Epidermal melanocyte (primary cell): ENCODE results near the gene ZDHHC20.

Experiments used
- DNase-seq: peaks from one replicate; pipeline ENCODE4 v3.0.0; 2011; ENCODE audit warnings: low spot score; ENCODE audit not compliant: insufficient read length

Gene ZDHHC20

DNA sequence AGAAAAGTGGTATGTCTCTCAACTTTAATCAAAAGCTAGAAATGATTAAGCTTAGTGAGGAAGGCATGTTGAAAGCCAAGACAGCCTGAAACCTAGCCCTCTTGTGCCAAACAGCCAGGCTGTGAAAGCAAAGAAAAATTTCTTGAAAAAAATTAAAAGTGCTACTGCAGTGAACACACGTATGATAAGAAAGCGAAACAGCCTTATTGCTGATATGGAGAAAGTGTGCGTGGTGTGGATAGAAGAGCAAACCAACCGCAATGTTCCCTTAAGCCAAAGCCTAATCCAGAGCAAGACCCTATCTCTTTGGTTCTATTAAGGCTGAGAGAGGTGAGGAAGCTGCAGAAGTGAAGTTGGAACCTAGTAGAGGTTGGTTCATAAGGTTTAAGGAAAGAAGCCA lies 96.4 kb downstream of the ZDHHC20 start:
- DNase-seq = no peak

GRCh38 chr13:21361706-21362105 lies 97.4 kb downstream of the ZDHHC20 start:
- DNase-seq = no peak

- no peak for DNase-seq
Measured at GRCh38 chr13:21361123-21361522, 98.0 kb downstream of the ZDHHC20 start.

DNA sequence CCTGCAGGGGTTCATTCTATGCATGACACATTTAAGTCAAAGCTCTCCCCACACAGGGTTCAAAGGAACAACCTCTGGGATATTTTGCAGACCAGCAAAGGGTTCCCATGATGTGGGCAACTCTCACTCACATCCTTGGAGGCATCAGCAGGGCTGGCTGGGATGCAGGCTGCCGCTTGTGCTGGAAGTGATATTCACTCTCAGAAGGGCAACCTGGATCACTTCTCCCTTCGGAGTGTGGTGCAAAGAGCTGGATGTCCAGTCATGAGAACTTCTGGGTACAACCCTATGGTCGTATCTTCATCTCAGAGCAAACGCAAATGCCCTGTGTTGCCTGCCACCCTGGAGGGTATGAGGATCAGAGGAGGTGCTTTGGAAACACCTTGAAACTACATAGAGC lies 98.6 kb downstream of the ZDHHC20 start:
- DNase-seq = no peak

DNA sequence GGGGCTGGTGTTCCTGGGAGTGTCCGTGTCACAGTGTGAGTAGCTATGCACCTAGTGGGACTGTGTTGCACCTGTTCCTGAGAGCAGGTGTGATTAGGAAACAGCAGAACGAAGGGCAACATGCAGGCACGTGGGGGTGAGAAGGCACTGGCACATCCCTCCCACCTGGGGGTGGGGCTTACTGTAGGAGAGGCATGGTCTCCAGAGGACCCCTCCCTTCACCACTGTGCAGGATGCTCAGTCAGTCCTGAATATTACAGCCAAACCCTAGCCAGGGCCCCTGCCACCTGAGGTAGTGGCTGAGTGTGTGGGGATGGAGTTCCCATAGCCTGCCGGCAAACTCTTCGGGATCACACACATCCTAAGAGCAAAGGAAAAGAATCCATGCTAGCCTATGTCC lies 99.2 kb downstream of the ZDHHC20 start:
- no peak for DNase-seq

DNA sequence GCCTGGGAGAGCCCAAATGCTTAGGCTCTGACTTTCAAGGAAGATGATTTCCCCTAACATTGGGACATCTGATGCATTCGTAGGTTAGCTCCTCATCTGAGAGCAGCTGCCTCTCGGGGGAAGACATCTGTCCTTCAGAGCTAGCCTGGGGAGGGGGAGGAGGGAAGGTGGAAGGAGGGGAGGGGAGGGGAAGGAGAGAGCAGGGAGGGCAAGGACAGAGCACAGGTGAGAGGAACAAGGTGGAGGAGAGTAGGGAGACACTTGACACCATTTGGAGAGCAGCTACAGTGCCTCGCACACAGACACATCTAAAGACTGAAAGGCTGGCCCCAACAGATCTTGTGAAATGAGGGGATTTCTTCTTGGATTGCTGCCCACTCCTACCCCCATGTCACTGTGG lies 103.8 kb downstream of the ZDHHC20 start:
- DNase-seq = no peak

GRCh38 chr13:21354721-21355120 lies 104.4 kb downstream of the ZDHHC20 start:
- no peak for DNase-seq

GRCh38 chr13:21348488-21349120 lies 110.5 kb downstream of the ZDHHC20 start:
- DNase-seq = no peak

DNA sequence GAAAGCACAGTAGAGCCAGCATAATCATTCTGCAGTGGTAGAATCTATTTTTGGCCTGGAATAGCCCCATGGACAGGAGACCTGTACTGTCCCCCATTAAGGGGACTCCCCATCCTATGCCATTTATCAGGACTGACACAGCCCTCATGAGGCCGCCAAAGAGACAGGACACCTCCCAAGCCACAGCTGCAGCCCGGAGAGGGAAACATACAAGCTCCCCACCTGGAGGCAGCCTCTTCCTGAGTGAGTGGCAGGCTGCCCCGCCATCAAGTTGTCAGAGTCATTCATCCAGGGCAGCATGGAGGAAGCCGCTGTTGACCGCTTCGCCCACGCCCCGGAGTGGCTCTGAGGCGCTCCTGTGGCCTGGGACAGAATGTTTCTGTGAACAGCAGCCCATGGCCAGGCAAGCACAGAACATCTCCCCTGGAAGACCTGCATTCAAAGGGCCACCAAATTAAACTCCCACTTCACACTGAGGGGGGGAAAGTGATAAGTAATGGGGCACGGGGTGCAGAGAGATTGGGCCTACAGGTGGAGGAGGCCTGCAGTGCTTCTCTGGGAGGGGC lies 111.3 kb downstream of the ZDHHC20 start:
- DNase-seq = no peak

GRCh38 chr13:21344662-21345176 lies 114.4 kb downstream of the ZDHHC20 start:
- DNase-seq = no peak

DNA sequence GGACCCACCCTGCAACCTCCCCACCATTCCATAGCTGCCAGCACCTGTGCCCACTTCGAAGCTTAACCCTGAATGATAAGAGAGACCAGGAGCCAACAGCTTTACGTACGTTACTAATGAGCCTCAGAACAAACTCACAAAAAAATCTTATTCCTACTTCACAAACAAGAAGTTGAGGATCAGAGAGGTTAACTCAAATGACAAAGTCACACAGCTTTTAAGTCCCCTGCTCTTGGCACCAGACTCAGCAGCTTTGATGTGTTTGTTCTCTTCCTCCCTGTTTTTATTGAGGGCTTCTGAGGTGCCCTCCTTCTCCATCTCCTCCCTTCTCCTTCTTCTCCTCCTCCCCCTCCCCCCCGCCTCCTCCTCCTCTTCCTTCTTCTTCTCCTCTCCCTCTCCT lies 115.4 kb downstream of the ZDHHC20 start:
- DNase-seq = no peak

DNA sequence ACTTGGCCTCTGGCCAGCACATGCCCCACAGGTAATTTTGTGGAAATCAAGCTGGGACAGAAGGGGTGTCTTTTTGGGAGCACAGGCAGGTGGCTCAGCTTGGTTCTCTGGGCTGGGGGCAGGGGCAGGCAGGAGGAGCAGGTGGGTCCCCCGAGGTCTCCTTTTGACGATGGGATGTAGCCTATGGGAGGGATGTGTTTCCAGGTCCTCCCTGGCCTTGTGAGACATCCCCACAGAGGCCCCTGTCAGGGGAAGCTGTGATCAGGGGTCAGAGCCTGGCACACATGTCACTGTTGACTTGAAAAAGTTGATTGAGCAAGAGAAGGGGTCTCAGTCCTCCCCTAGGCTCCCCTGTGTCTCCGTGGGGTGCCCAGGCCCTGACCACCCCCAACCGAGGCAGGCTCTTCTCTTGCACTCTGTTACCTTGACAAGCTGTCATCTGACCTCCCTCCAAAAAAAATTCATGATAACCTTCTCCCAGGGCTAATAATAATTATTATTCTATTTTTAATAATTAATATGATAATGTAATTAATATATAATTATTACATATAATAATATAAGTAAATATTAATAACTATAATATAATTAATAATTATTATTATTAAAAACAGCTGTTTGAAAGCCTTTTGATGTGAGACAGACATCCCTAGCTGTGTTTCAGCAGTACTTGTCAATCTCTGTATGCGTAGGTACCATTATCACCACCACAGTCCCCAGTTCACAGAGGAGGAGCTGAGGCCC lies 116.2 kb downstream of the ZDHHC20 start:
- no peak for DNase-seq

GRCh38 chr13:21341637-21342422 lies 117.3 kb downstream of the ZDHHC20 start:
- no peak for DNase-seq

- DNase-seq = no peak
Measured at GRCh38 chr13:21338639-21339278, 120.3 kb downstream of the ZDHHC20 start.

- no peak for DNase-seq
Measured at GRCh38 chr13:21338156-21338555, 120.9 kb downstream of the ZDHHC20 start.

DNA sequence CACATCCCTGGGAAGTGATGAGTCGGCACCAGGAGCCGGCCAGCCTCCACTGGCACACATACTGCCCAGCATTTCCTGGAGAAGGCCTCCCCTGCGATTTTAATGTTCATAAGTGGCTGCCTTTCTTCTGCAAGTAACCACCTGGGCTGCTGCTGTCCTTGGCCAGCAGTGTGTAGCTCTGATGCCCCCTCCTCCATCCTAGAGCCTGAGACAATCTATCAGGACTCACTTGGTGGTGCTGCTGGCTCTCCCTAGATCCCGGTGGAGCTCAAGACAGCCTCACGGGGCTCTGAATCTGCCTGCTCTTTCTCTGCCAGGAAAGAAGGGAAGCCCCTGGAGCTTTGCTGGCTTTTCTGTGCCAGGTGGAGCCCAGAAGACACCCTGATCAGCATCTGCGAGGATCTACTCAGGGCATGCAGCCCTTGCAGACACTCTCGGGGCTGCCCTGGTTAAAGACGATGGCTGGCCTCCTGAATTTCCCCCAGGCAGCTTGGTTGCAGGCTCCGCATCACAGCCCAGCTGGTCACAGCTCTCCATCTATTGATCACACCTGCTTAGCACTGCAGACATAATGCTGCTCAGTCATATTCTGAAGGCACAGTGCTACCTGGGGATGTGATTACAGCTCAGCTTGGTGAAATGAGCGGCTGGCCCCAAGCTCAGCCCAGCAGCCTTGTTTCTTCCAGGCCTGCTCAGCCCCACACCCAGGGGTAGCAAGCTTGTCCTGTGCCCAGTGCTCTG lies 122.3 kb downstream of the ZDHHC20 start:
- DNase-seq = no peak

- no peak for DNase-seq
Measured at GRCh38 chr13:21333186-21333585, 125.9 kb downstream of the ZDHHC20 start.

DNA sequence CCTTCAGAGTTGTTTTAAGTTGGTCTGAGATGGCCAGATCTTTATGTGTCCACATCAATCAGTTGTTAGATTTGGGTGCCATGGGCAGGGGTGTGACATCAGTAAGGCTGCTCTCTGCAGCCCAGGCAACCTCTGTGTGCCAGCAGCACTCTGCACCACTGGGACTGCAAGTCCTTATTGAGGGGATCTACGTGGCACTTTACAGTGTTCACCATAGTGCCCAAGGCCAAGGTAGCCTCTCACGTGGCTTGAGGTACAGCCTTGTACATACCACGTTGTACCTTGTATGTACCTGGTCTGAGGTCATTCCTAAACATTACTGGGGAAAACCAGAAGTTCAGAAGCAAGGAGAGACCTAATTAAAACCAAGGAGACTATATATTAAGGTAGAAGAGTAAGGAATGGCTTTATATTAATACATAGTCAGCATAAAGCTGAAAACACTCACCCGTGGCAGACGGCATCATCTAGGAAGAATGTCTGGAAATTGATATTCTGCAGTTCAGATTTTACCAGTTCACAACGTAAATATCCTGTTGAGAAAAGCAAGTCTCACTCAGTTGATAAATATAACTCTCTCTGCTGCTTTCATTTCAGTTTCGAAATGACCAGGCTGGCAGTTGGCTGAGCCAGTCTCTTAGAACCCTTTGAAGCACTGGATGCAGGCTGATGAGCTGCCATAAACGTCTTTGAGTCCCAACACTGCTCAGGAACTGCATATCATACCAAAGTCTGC lies 128.8 kb downstream of the ZDHHC20 start:
- no peak for DNase-seq

GRCh38 chr13:21328836-21329477 lies 130.1 kb downstream of the ZDHHC20 start:
- no peak for DNase-seq
